ENCODE data around the gene HCFC1R1.

- no peak for TF ChIP-seq CTCF (IDR thresholded peaks at IDR 0.05)
- no peak for TF ChIP-seq EZH2 (IDR thresholded peaks at IDR 0.05; ENCODE audit: borderline replicate concordance, insufficient read depth, low read depth, low read length, poor library complexity, severe bottlenecking)
Observed at GRCh38 chr16:2988590-2989099, 35.1 kb downstream of the HCFC1R1 start.
